ENCODE data around the gene TUBGCP3.
"Not testable (repeated sequence)": the region's sequence is repeated elsewhere in the genome, so short reads cannot be mapped to it uniquely, and the experiment has no call there.

TUBGCP3 gene, protein sequence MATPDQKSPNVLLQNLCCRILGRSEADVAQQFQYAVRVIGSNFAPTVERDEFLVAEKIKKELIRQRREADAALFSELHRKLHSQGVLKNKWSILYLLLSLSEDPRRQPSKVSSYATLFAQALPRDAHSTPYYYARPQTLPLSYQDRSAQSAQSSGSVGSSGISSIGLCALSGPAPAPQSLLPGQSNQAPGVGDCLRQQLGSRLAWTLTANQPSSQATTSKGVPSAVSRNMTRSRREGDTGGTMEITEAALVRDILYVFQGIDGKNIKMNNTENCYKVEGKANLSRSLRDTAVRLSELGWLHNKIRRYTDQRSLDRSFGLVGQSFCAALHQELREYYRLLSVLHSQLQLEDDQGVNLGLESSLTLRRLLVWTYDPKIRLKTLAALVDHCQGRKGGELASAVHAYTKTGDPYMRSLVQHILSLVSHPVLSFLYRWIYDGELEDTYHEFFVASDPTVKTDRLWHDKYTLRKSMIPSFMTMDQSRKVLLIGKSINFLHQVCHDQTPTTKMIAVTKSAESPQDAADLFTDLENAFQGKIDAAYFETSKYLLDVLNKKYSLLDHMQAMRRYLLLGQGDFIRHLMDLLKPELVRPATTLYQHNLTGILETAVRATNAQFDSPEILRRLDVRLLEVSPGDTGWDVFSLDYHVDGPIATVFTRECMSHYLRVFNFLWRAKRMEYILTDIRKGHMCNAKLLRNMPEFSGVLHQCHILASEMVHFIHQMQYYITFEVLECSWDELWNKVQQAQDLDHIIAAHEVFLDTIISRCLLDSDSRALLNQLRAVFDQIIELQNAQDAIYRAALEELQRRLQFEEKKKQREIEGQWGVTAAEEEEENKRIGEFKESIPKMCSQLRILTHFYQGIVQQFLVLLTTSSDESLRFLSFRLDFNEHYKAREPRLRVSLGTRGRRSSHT

DNA sequence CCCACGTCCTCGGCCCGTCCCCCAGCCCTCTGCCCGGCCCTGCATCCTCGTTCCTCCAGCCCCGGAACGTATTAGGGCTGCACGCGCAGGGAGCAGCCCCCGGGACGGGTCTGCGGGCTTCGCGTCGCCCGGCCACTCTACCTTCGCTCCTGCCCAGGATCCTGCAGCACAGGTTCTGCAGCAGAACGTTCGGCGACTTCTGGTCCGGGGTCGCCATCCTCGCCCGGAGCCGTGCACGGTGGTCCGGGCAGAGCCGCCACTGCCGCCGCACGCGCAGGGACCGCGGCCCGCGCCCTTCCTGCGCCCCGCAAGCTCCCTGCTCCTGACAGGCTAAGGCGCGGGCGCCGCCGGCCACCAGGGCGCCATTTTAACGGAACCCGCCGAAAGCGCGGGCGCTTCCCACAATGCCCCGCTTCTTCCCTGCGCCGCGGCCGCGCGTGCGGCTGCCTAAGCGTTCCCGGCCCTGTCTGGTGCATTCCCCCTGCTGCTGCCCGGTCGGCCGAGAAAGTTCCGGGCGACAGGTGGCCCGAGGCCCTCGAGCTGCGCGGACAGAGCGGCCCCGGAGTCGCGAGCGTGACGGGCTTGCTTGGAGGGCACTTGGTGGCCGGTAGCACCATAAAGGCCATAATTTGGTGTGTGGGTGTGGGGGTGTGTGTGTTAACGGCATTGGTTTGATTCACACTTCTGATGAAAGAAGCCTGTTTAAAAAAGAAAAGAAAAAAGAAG lies at the start of gene TUBGCP3:
Gene TUBGCP3 (minus strand): TSS at position 390 of the 726 bp plus-strand sequence. CDS start 173 bp downstream, at position 217.
- DNase-seq (ENCODE audit: low spot score): peak; percentile 85

- no peak for DNase-seq (ENCODE audit: low spot score)
Observed at GRCh38 chr13:112637017-112637801, 49.3 kb upstream of the TUBGCP3 start.

GRCh38 chr13:112636401-112636975 lies 48.5 kb upstream of the TUBGCP3 start:
- no peak for DNase-seq (ENCODE audit: low spot score)

DNA sequence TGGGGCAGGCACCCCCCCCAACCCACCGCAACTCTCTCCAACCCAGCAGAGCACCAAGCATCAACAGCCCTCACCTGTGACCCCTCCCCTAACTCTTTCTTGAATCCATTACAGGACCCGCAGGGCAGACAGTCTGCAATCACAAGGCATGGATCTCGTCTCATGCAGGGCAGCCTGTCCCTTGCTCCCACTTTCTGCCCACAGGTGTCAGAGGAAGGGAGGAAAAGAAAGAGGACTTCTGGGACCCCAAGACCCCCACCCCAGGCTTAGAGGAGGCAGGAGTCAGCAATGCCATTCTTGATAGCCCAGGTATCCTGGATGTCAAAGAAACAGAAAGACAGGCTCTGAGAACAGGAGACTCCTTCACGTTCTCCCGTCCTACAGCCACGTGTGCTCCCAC lies 47.4 kb upstream of the TUBGCP3 start:
- no peak for DNase-seq (ENCODE audit: low spot score)

GRCh38 chr13:112634102-112634501 lies 46.1 kb upstream of the TUBGCP3 start:
- no peak for DNase-seq (ENCODE audit: low spot score)

GRCh38 chr13:112630226-112630625 lies 42.3 kb upstream of the TUBGCP3 start:
- DNase-seq (ENCODE audit: low spot score): not testable (repeated sequence)

DNA sequence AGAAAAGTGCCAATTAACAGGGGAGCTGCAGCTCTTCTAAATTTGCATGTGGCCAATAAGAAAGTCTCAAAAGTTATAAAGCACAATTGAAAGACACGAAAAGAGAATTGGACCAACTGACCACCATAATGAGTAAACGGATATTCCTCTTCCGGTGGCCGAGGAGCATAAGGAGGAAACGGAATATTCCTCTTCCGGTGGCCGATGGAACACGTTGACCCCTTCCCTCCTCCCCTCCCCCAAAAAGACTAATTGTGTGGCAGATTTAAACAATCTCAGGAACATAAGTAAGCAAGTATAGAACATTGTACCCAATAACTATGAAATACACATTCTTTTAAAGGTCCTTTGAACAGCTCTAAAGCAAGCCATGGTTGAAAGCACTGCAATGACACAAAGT lies 41.2 kb upstream of the TUBGCP3 start:
- no peak for DNase-seq (ENCODE audit: low spot score)

GRCh38 chr13:112627613-112628012 lies 39.7 kb upstream of the TUBGCP3 start:
- not testable (repeated sequence) for DNase-seq (ENCODE audit: low spot score)

DNA sequence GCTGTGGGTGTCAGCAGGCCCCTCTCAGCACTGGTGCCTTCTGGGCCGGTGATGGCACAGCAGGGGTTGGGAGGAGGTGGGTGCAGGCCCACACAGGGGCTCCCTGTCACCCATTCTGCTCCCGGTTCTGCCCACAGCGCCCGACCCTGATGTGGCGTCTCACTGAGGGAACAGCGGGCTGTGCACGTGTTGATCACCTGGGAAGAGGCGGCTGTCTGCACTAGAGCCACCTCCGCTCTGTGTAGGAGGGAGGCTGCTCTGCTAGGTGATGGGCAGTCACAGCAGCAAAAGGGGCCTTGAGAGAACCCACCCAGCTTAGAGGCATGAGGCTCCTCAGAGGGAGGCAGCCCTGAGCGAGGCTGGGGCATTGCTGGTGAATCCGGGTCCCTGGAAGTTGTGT lies 39.2 kb upstream of the TUBGCP3 start:
- no peak for DNase-seq (ENCODE audit: low spot score)

DNA sequence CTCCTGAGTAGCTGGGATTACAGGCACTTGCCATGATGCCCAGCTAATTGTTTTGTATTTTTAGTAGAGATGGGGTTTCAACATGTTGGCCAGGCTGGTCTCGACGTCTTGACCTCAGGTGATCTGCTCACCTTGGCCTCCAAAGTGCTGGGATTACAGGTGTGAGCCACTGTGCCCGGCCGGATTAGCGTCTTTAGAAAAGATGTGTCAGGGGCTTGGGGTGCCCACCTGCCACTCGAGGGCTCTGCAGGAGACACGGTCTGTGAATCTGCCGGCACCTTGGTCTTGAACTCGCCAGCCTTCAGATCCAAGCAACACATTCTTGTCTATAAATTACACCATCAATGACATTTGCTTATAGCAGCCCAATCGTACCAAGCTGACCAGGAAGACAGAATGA lies 38.8 kb upstream of the TUBGCP3 start:
- DNase-seq (ENCODE audit: low spot score): no peak

GRCh38 chr13:112626124-112626523 lies 38.2 kb upstream of the TUBGCP3 start:
- no peak for DNase-seq (ENCODE audit: low spot score)

DNA sequence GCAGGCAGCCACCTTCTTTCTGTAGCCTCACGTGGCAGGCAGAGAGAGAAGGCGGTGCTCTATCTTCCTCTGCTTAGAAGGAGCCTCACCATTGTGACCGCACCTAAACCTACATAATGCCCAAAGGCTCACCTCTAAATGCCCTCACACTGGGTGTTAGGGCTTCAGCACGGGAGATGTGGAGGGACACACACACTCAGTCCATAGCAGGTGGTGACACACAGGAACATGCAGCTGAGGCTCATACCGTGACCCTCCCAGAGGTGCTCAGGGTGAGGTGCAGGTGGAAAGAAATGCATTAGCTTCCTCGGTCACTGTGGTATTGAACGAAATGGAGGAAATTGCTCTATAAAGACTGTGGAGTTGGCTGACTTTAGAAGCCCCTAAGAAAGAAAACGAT lies 37.7 kb upstream of the TUBGCP3 start:
- no peak for DNase-seq (ENCODE audit: low spot score)

- no peak for DNase-seq (ENCODE audit: low spot score)
Observed at GRCh38 chr13:112624602-112625430, 36.9 kb upstream of the TUBGCP3 start.

DNA sequence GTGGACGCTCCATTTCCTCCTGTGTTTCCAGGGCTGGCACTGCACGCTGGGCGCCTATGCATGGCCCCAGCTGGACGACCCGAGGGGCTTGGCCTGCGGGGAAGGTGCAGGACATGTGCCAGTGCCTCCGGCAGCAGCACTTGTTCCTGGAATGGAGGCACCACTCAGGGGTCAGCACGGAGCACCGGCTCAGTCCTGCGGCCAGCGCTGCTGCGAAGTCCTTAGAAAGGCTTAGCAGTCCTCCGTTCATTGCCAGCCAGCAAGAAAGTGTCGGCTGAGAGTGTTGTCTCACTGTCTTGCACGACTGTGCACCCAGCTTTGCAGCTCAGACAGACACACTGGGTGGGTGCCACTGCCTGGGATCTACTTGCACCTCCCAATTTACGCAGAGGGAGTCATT lies 36.1 kb upstream of the TUBGCP3 start:
- no peak for DNase-seq (ENCODE audit: low spot score)

DNA sequence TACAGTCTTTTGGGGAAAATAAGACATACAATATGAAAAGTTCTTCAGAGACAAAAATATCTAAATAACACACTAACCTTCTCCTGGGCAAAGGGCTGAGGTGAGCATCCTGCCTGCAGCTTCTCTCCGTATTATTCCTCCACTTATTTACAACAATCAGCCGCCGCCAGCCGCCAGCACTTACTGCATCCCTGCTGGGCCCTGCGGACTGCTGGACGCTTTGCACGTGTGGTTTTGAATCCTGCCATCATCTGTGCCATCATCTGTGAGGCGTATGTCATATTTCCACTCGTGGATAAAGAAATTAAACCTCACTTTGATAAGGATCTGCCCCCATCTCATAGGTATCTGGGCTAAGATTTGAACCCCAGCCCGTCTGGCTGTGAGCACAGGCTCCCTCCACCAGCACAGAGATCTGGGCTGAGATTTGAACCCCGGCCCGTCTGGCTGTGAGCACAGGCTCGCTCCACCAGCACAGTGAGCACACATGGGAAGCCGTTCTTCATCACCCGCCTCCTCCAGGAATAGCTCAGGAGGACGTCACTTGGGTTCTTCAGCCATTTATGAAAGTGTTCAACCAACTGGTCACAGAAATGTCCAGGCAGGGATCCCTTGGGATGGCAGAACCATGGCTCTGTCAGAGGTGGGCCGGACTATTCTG lies 35.2 kb upstream of the TUBGCP3 start:
- no peak for DNase-seq (ENCODE audit: low spot score)

DNA sequence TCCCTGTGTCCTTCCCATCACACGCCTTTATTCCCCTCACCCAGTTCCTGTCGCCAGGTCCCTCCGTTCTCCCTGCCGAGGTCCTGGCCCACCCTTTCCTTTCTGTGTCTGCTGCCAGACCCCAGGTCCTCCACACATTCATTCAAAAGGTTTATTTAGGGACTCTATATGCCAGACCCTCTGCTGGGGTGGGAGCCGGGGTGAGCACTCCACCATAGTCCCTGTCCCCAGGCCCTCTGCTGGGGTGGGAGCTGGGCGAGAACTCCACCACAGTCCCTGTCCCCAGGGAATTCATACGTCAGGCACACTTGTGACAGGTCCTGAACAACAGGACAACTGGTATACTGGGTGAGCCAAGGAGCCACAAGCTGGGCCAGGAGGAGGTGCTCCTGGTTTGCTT lies 34.4 kb upstream of the TUBGCP3 start:
- DNase-seq (ENCODE audit: low spot score): no peak

DNA sequence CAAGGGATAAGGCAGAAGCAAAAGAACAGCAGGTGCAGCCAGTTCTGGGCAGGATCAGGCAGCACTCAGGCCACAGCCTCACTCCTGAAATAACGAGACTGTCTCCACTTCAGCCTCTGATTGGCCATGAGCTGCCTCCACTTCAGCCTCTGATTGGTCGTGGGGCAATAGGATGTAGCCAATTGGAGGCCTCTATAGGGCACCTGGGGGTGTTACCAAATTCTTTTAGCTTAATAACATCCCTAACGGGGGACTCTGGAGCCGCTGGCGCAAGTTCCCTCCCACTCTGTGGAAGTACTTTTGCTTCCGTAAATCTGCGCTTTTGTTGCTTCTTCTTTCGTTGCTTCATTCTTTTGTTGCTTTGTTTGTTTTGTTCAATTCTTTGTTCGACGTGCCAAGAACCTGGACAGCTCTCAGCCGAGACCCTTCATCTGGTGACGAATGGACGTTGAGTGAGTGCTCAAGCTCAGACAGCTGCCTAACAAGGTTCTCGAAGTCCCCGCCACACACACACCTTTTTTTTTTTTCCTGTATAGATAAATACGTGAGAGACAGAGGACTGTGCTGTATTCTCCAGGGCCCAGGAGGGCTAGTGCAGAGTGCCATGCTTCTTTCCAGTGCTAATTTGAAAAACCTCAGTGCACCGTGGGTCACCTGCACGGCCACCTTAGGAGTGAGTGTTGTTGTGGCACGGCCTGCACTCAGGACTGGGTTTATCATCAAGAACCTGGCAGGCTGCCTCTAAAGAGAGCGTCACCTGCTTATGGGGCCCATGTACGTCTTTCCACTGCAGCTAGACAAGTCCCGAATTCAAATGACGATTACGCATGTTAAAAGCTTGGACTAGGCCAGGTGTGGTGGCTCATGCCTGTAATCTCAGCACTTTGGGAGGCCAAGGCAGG lies 32.0 kb upstream of the TUBGCP3 start:
- peak; percentile 46 for DNase-seq (ENCODE audit: low spot score)

DNA sequence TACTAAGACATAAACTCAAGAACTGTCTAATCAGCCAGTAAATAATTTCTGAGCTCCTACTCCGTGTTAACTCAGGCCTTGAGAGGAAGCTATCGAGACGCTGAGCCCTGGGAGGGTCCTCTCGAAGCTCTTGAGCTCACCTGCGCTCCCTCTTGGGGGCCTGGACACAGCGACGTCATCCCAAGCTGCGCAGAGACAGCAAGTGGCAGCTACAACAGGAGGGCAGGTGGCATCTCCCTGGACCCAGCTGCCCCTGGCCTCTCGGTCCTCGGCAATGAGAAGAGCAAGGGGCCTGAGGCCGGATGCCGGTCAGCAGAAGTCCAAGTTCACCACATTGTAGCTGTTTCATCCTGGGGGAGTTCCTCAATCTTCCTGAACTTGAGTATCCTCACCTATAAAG lies 30.5 kb upstream of the TUBGCP3 start:
- no peak for DNase-seq (ENCODE audit: low spot score)
